Suprapubic skin (tissue), 4 donors: Measurements from ENCODE around the gene ANKH. TPM values are rescaled to one million over a fixed set of nuclear protein-coding genes. Genes with fewer than 3 reads are reported as not detected.
"Not testable (repeated sequence)": the region's sequence is repeated elsewhere in the genome, so short reads cannot be mapped to it uniquely, and the experiment has no call there.

Experiments used
- DNase-seq, 2 donors: peaks; one replicate each; pipeline ENCODE4 v3.0.0-alpha.2; 2019; ENCODE audit warnings: low spot score in 2 of 2
- H3K27ac ChIP-seq: fragments of 200-600 bp; sonication (generic); one replicate; pipeline ENCODE4 v1.5.1; 2019
- H3K27me3 ChIP-seq: fragments of 200-600 bp; sonication (generic); one replicate; pipeline ENCODE4 v1.5.1; 2019
- H3K36me3 ChIP-seq: fragments of 200-600 bp; sonication (generic); one replicate; pipeline ENCODE4 v1.5.1; 2019
- H3K4me1 ChIP-seq: fragments of 200-600 bp; sonication (generic); one replicate; pipeline ENCODE4 v1.5.1; 2019
- H3K4me3 ChIP-seq: fragments of 200-600 bp; sonication (generic); one replicate; pipeline ENCODE4 v1.5.1; 2019; ENCODE audit warnings: mild to moderate bottlenecking
- H3K9me3 ChIP-seq: fragments of 200-600 bp; sonication (generic); one replicate; pipeline ENCODE4 v1.5.1; 2019
- CTCF ChIP-seq, 2 donors: fragments of 200-600 bp in 1 of 2; fragments of 450-650 bp in 1 of 2; sonication (generic) in 1 of 2; IDR thresholded peaks; one replicate each; pipeline ENCODE4 v1.5.1; 2016 to 2019; ENCODE audit warnings: antibody characterized with exemption in 2 of 2, mild to moderate bottlenecking in 1 of 2, moderate library complexity in 1 of 2
- EP300 ChIP-seq: sonication (generic); formaldehyde crosslinking; IDR thresholded peaks from one replicate; pipeline ENCODE4 v1.6.1; 2017; ENCODE audit warnings: antibody characterized with exemption
- POLR2A ChIP-seq, 2 donors: fragments of 450-650 bp; IDR thresholded peaks; one replicate each; pipeline ENCODE4 v1.6.1; 2017; ENCODE audit warnings: antibody characterized with exemption in 2 of 2, mild to moderate bottlenecking in 2 of 2, moderate library complexity in 2 of 2
- POLR2AphosphoS5 ChIP-seq, 3 donors: sonication (generic); formaldehyde crosslinking; IDR thresholded peaks; one replicate each; pipeline ENCODE4 v1.6.1; 2017; ENCODE audit warnings: antibody characterized with exemption in 3 of 3
- WGBS: methylation state at CpG from one replicate; pipeline ENCODE4 v1.1.5; 2018; 5-methylcytosine and 5-hydroxymethylcytosine counted together
- total RNA-seq, 4 donors: library from RNA; depleted of rRNA; stranded (reverse); fragments of >200 nt; gene quantifications; one replicate each; pipeline ENCODE4 v1.1.0, GENCODE V29; 2016

ANKH gene
- total RNA-seq, result 10 to 100 TPM; 59.8 to 86.1 (median 70.4) TPM

GRCh38 chr5:14871214-14872069, at the start of gene ANKH:
Gene ANKH (minus strand): TSS chr5:14871778. CDS start chr5:14871447, 331 bp downstream.
- H3K36me3 ChIP-seq, result no peaks in the 10 kb centered on the region
- H3K4me3 ChIP-seq, result peak within 1 kb of the TSS; percentile 91
- H3K27me3 ChIP-seq, result no peaks in the 10 kb centered on the region
- TF ChIP-seq CTCF (IDR thresholded peaks at IDR 0.05) (no peak), EP300 (no peak), POLR2A (IDR thresholded peaks at IDR 0.05) (no peak), POLR2AphosphoS5 (IDR thresholded peaks at IDR 0.05) (no peak)
- H3K4me1 ChIP-seq, result peaks cover 25% of the 10 kb centered on the region
- peak within 1 kb of the TSS; percentile 96 for H3K27ac ChIP-seq
- no peaks in the 10 kb centered on the region for H3K9me3 ChIP-seq
- peak; percentile 80 to 84 for DNase-seq
- 0% methylated on average over 23 of the region's 115 CpGs for whole genome bisulfite sequencing

- WGBS, result 85% methylated on average over 3 of the region's 3 CpGs
- TF ChIP-seq POLR2AphosphoS5 (IDR thresholded peaks at IDR 0.05), result no peak
- TF ChIP-seq EP300, result no peak
- no peak for TF ChIP-seq CTCF (IDR thresholded peaks at IDR 0.05)
- no peak for TF ChIP-seq POLR2A (IDR thresholded peaks at IDR 0.05)
- H3K4me1 ChIP-seq, result peaks cover 8% of the 10 kb centered on the region
- H3K27ac ChIP-seq, result no peak overlapping the region
- no peaks in the 10 kb centered on the region for H3K9me3 ChIP-seq
- no peaks in the 10 kb centered on the region for H3K27me3 ChIP-seq
- no peak overlapping the region for H3K4me3 ChIP-seq
- DNase-seq, result no peak
- no peaks in the 10 kb centered on the region for H3K36me3 ChIP-seq
Observed at GRCh38 chr5:14920121-14920520, 48.5 kb upstream of the ANKH start.

GRCh38 chr5:14919106-14919505, 47.5 kb upstream of the ANKH start:
- not testable (repeated sequence) for DNase-seq, H3K4me3 ChIP-seq, H3K36me3 ChIP-seq, H3K9me3 ChIP-seq, H3K27me3 ChIP-seq, H3K27ac ChIP-seq, H3K4me1 ChIP-seq
- 93% methylated on average over 2 of the region's 2 CpGs for WGBS

GRCh38 chr5:14917719-14918118, 46.1 kb upstream of the ANKH start:
- no peak for DNase-seq
- Histone ChIP-seq H3K9me3 (no peaks in the 10 kb centered on the region), H3K36me3 (no peaks in the 10 kb centered on the region), H3K4me3 (no peak overlapping the region), H3K4me1 (peaks cover 8% of the 10 kb centered on the region), H3K27me3 (no peaks in the 10 kb centered on the region), H3K27ac (no peak overlapping the region)
- TF ChIP-seq POLR2AphosphoS5 (IDR thresholded peaks at IDR 0.05) (no peak), POLR2A (IDR thresholded peaks at IDR 0.05) (no peak), EP300 (no peak), CTCF (IDR thresholded peaks at IDR 0.05) (no peak)
- WGBS, result 42% methylated on average over 2 of the region's 2 CpGs

- Histone ChIP-seq H3K36me3 (no peaks in the 10 kb centered on the region), H3K27ac (no peak overlapping the region), H3K27me3 (no peaks in the 10 kb centered on the region), H3K9me3 (no peaks in the 10 kb centered on the region), H3K4me3 (no peak overlapping the region), H3K4me1 (peaks cover 8% of the 10 kb centered on the region)
- TF ChIP-seq POLR2A (IDR thresholded peaks at IDR 0.05), result no peak
- no peak for TF ChIP-seq POLR2AphosphoS5 (IDR thresholded peaks at IDR 0.05)
- no peak for TF ChIP-seq CTCF (IDR thresholded peaks at IDR 0.05)
- TF ChIP-seq EP300, result no peak
- 85% methylated on average over 10 of the region's 10 CpGs for WGBS
- no peak for DNase-seq
Observed at GRCh38 chr5:14915291-14915952, 43.8 kb upstream of the ANKH start.
